Tibial nerve (tissue), 4 donors: ENCODE results near the gene NEO1. TPM values are rescaled to one million over a fixed set of nuclear protein-coding genes. Genes with fewer than 3 reads are reported as not detected.
"Not testable (repeated sequence)": the region's sequence is repeated elsewhere in the genome, so short reads cannot be mapped to it uniquely, and the experiment has no call there.

ENCODE experiments used
- DNase-seq, 2 donors: peaks; one replicate each; pipeline ENCODE4 v3.0.0-alpha.2; 2019; ENCODE audit warnings: low spot score in 2 of 2
- H3K27ac ChIP-seq, 4 donors: fragments of 200-600 bp; sonication (generic) in 3 of 4; one replicate each; pipeline ENCODE4 v1.5.1; 2017 to 2019; ENCODE audit warnings: mild to moderate bottlenecking in 1 of 4
- H3K27me3 ChIP-seq, 2 donors: fragments of 200-600 bp; sonication (generic) in 1 of 2; one replicate each; pipeline versions ENCODE4 v1.5.1 to v1.6.0; 2017 to 2019
- H3K36me3 ChIP-seq, 3 donors: fragments of 200-600 bp; sonication (generic); one replicate each; pipeline ENCODE4 v1.5.1; 2018 to 2019
- H3K4me1 ChIP-seq, 4 donors: fragments of 200-600 bp; sonication (generic) in 3 of 4; one replicate each; pipeline ENCODE4 v1.5.1; 2017 to 2019
- H3K4me3 ChIP-seq, 4 donors: fragments of 200-600 bp; sonication (generic) in 3 of 4; one replicate each; pipeline ENCODE4 v1.5.1; 2017 to 2019; ENCODE audit warnings: mild to moderate bottlenecking in 1 of 4, moderate library complexity in 1 of 4
- H3K9me3 ChIP-seq, 4 donors: fragments of 200-600 bp; sonication (generic) in 3 of 4; one replicate each; pipeline ENCODE4 v1.5.1; 2017 to 2019
- EP300 ChIP-seq, 2 donors: sonication (generic); formaldehyde crosslinking; IDR thresholded peaks; one replicate each; pipeline ENCODE4 v1.6.1; 2017; ENCODE audit warnings: antibody characterized with exemption in 2 of 2, mild to moderate bottlenecking in 1 of 2
- POLR2A ChIP-seq, 2 donors: fragments of 450-650 bp; IDR thresholded peaks; one replicate each; pipeline ENCODE4 v1.6.1; 2017; ENCODE audit warnings: antibody characterized with exemption in 2 of 2, mild to moderate bottlenecking in 2 of 2, moderate library complexity in 2 of 2
- WGBS, 2 donors: methylation state at CpG; one replicate each; pipeline ENCODE4 v1.1.5; 2018; 5-methylcytosine and 5-hydroxymethylcytosine counted together
- total RNA-seq, 4 donors: library from RNA; depleted of rRNA; stranded (reverse); fragments of >200 nt; gene quantifications; one replicate each; pipeline ENCODE4 v1.1.0, GENCODE V29; 2016
- TF ChIP-seq, protein P1 (sequence below), 5 experiments: fragments of 200-600 bp in 3 of 5; fragments of 450-650 bp in 2 of 5; sonication (generic) in 3 of 5; IDR thresholded peaks; one replicate each; pipeline ENCODE4 v1.5.1; 2016 to 2019; ENCODE audit warnings: antibody characterized with exemption in 5 of 5, mild to moderate bottlenecking in 3 of 5, moderate library complexity in 2 of 5

Gene NEO1
- total RNA-seq, 4 donors from 2014 or later, result 18.6 to 48.3 (median 41.4) TPM

GRCh38 chr15:73298522-73299245 is 246.4 kb downstream of the NEO1 start:
- DNase-seq, result no peak
- TF ChIP-seq EP300 (IDR thresholded peaks at IDR 0.05), result no peak
- TF ChIP-seq POLR2A (IDR thresholded peaks at IDR 0.05), result no peak
- TF ChIP-seq, protein P1, sequence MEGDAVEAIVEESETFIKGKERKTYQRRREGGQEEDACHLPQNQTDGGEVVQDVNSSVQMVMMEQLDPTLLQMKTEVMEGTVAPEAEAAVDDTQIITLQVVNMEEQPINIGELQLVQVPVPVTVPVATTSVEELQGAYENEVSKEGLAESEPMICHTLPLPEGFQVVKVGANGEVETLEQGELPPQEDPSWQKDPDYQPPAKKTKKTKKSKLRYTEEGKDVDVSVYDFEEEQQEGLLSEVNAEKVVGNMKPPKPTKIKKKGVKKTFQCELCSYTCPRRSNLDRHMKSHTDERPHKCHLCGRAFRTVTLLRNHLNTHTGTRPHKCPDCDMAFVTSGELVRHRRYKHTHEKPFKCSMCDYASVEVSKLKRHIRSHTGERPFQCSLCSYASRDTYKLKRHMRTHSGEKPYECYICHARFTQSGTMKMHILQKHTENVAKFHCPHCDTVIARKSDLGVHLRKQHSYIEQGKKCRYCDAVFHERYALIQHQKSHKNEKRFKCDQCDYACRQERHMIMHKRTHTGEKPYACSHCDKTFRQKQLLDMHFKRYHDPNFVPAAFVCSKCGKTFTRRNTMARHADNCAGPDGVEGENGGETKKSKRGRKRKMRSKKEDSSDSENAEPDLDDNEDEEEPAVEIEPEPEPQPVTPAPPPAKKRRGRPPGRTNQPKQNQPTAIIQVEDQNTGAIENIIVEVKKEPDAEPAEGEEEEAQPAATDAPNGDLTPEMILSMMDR (IDR thresholded peaks at IDR 0.05), result no peak
- H3K9me3 ChIP-seq, result no peaks in the 10 kb centered on the region
- H3K27ac ChIP-seq, result no peak overlapping the region
- no peak overlapping the region for H3K4me3 ChIP-seq
- peaks cover 0 to 94% (median 0%) of the 10 kb centered on the region in 3 donors for H3K36me3 ChIP-seq
- H3K27me3 ChIP-seq, result no peaks in the 10 kb centered on the region
- WGBS, 2 donors, result 86 to 92% methylated on average over 7 of the region's 7 CpGs
- H3K4me1 ChIP-seq, result no peaks in the 10 kb centered on the region

GRCh38 chr15:73300286-73300685 is 248.0 kb downstream of the NEO1 start:
- not testable (repeated sequence) for H3K4me3 ChIP-seq, DNase-seq, H3K9me3 ChIP-seq, H3K27me3 ChIP-seq, H3K27ac ChIP-seq, H3K4me1 ChIP-seq
- H3K36me3 ChIP-seq, result peaks cover 0 to 94% (median 0%) of the 10 kb centered on the region in 3 donors
- WGBS, 2 donors, result 93 to 94% methylated on average over 11 of the region's 11 CpGs

DNA sequence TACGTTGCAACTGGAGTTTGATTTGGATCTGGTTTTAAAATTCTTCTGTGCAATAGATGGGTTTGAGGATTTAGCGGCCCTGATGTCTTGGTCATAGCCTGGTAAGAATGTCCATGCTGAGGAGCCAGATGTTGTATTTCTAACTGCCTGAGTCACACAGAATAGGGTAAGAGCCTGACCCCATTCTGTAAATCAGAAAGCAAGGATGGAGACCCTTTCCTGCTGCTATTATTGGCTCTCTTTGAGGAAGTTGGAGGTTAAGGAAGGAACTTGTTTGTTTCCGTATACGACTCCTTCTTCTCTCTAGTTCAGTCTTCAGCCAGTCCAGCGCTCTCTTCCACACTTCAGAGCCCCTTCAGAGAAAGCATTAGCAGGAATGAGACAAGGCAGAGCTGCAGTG is 251.4 kb downstream of the NEO1 start:
- no peak for DNase-seq
- no peaks in the 10 kb centered on the region for H3K27me3 ChIP-seq
- H3K4me3 ChIP-seq, result no peak overlapping the region
- peaks cover 0 to 79% (median 0%) of the 10 kb centered on the region in 3 donors for H3K36me3 ChIP-seq
- TF ChIP-seq EP300 (IDR thresholded peaks at IDR 0.05) (no peak), POLR2A (IDR thresholded peaks at IDR 0.05) (no peak)
- TF ChIP-seq, protein P1 (IDR thresholded peaks at IDR 0.05), result no peak
- H3K4me1 ChIP-seq, result no peaks in the 10 kb centered on the region
- 75 to 85% methylated on average over 5 of the region's 5 CpGs for WGBS, 2 donors
- no peaks in the 10 kb centered on the region for H3K9me3 ChIP-seq
- H3K27ac ChIP-seq, result no peak overlapping the region

GRCh38 chr15:73305331-73306211 is 253.3 kb downstream of the NEO1 start:
- Histone ChIP-seq H3K4me1 (no peaks in the 10 kb centered on the region), H3K27me3 (no peaks in the 10 kb centered on the region), H3K9me3 (no peaks in the 10 kb centered on the region), H3K4me3 (no peak overlapping the region), H3K36me3 (peaks cover 0 to 61% (median 0%) of the 10 kb centered on the region in 3 donors), H3K27ac (no peak overlapping the region)
- TF ChIP-seq, protein P1 (IDR thresholded peaks at IDR 0.05), result peak in 2 of 5 experiments; percentile 5 to 21
- TF ChIP-seq POLR2A (IDR thresholded peaks at IDR 0.05), result no peak
- no peak for DNase-seq
- 64 to 76% methylated on average over 10 to 11 of the region's 12 CpGs for WGBS, 2 donors

- H3K27me3 ChIP-seq, result no peaks in the 10 kb centered on the region
- H3K4me1 ChIP-seq, result no peaks in the 10 kb centered on the region
- WGBS, 2 donors, result 93 to 98% methylated on average over 8 of the region's 8 CpGs
- H3K9me3 ChIP-seq, result no peaks in the 10 kb centered on the region
- no peak overlapping the region for H3K27ac ChIP-seq
- TF ChIP-seq POLR2A (IDR thresholded peaks at IDR 0.05) (no peak), EP300 (IDR thresholded peaks at IDR 0.05) (no peak)
- TF ChIP-seq, protein P1 (IDR thresholded peaks at IDR 0.05), result no peak
- DNase-seq, result no peak
- no peak overlapping the region for H3K4me3 ChIP-seq
- H3K36me3 ChIP-seq, result peaks cover 0 to 34% (median 0%) of the 10 kb centered on the region in 3 donors
Measured at GRCh38 chr15:73308305-73308704, 256.0 kb downstream of the NEO1 start.
